ENCODE results near the gene FGF12.

The FGF12 gene

GRCh38 chr3:192106543-192106942, 620.8 kb downstream of the FGF12 start:
- H3K4me3 ChIP-seq (ENCODE audit: low read depth, low read length): no peak overlapping the region
- no peak for DNase-seq (ENCODE audit: low read depth, low spot score)
- ChIA-PET CTCF (no interaction called here), POLR2A (no interaction called here)
- TF ChIP-seq CTCF (IDR thresholded peaks at IDR 0.05; ENCODE audit: insufficient read depth, low read length, missing control alignments): no peak

- ChIA-PET POLR2A (no interaction called here), CTCF (no interaction called here)
- DNase-seq (ENCODE audit: low read depth, low spot score): no peak
- TF ChIP-seq CTCF (IDR thresholded peaks at IDR 0.05; ENCODE audit: insufficient read depth, low read length, missing control alignments): no peak
- H3K4me3 ChIP-seq (ENCODE audit: low read depth, low read length): no peak overlapping the region
Observed at GRCh38 chr3:192092388-192093005, 634.8 kb downstream of the FGF12 start.

GRCh38 chr3:192091831-192092230, 635.5 kb downstream of the FGF12 start:
- no peak overlapping the region for H3K4me3 ChIP-seq (ENCODE audit: low read depth, low read length)
- no peak for DNase-seq (ENCODE audit: low read depth, low spot score)
- ChIA-PET POLR2A (no interaction called here), CTCF (no interaction called here)
- no peak for TF ChIP-seq CTCF (IDR thresholded peaks at IDR 0.05; ENCODE audit: insufficient read depth, low read length, missing control alignments)

GRCh38 chr3:192090586-192090985, 636.8 kb downstream of the FGF12 start:
- ChIA-PET POLR2A (no interaction called here), CTCF (no interaction called here)
- TF ChIP-seq CTCF (IDR thresholded peaks at IDR 0.05; ENCODE audit: insufficient read depth, low read length, missing control alignments): no peak
- no peak overlapping the region for H3K4me3 ChIP-seq (ENCODE audit: low read depth, low read length)
- DNase-seq (ENCODE audit: low read depth, low spot score): no peak
